Gastrocnemius medialis (tissue), 4 donors: Measurements from ENCODE around the gene OR6C70. TPM values are rescaled to one million over a fixed set of nuclear protein-coding genes. Genes with fewer than 3 reads are reported as not detected.

Source experiments
- ATAC-seq, 2 donors: fragments of 150-250 bp; one replicate each; pipeline ENCODE4 v1.9.1; 2016
- DNase-seq, 2 donors: peaks; one replicate each; pipeline ENCODE4 v3.0.0-alpha.2; 2019
- H3K27ac ChIP-seq, 4 donors: fragments of 200-600 bp; sonication (generic); 1 replicate in 1 of 4; 2 replicates in 3 of 4; pipeline ENCODE4 v1.5.1; 2016 to 2018; ENCODE audit warnings: mild to moderate bottlenecking in 2 of 4, moderate library complexity in 1 of 4
- H3K27me3 ChIP-seq, 3 donors: fragments of 200-600 bp; sonication (generic) in 2 of 3; 1 replicate in 1 of 3; 2 replicates in 2 of 3; pipeline versions ENCODE4 v1.5.1 to v1.6.0; 2016 to 2019; ENCODE audit warnings: mild to moderate bottlenecking in 1 of 3, moderate library complexity in 1 of 3
- H3K36me3 ChIP-seq, 2 donors: fragments of 200-600 bp; sonication (generic) in 1 of 2; one replicate each; pipeline ENCODE4 v1.5.1; 2017 to 2018
- H3K4me1 ChIP-seq, 2 donors: fragments of 200-600 bp; sonication (generic) in 1 of 2; one replicate each; pipeline ENCODE4 v1.5.1; 2016 to 2017; ENCODE audit warnings: mild to moderate bottlenecking in 2 of 2
- H3K4me3 ChIP-seq, 4 donors: fragments of 200-600 bp; sonication (generic) in 3 of 4; 1 replicate in 1 of 4; 2 replicates in 3 of 4; pipeline ENCODE4 v1.5.1; 2016 to 2019; ENCODE audit warnings: mild to moderate bottlenecking in 2 of 4
- H3K9me3 ChIP-seq, 3 donors: fragments of 200-600 bp; sonication (generic) in 2 of 3; 1 replicate in 1 of 3; 2 replicates in 2 of 3; pipeline ENCODE4 v1.5.1; 2016 to 2019
- CTCF ChIP-seq, 5 experiments: fragments of 450-650 bp in 3 of 5; fragments of 200-600 bp in 2 of 5; sonication (generic) in 2 of 5; IDR thresholded peaks in 4 of 5; conservative IDR thresholded peaks in 1 of 5; 1 replicate in 4 of 5; 2 replicates in 1 of 5; pipeline ENCODE4 v1.5.1; 2016 to 2019; ENCODE audit warnings: antibody characterized with exemption in 5 of 5, mild to moderate bottlenecking in 3 of 5, moderate library complexity in 3 of 5
- POLR2A ChIP-seq, 2 donors: fragments of 450-650 bp; IDR thresholded peaks; one replicate each; pipeline ENCODE4 v1.6.1; 2017; ENCODE audit warnings: antibody characterized with exemption in 2 of 2, mild to moderate bottlenecking in 2 of 2, moderate library complexity in 2 of 2
- in situ Hi-C, 4 donors: fragments of 200-750 bp; cut with MboI; loops; one replicate each; pipeline versions ENCODE4 v1.15.0 to v1.8.0; 2017; ENCODE audit warnings: low sequenced_read_pairs in 4 of 4
- intact Hi-C: fragments of 100-400 bp; cut with DNase I; formaldehyde crosslinking; loops from one replicate; pipeline ENCODE4 v1.15.1; 2023; ENCODE audit warnings: low total_unique reads
- total RNA-seq, 4 donors: library from RNA; depleted of rRNA; stranded (reverse); fragments of >200 nt; gene quantifications; one replicate each; pipeline versions ENCODE4 v1.1.0 to v1.2.3, GENCODE V29; 2016

The OR6C70 gene
- total RNA-seq, 4 donors from 2014 or later: not detected

GRCh38 chr12:55420307-55420962, 49.5 kb downstream of the OR6C70 start:
- Histone ChIP-seq H3K4me1 (no peaks in the 10 kb centered on the region), H3K27ac (no peak overlapping the region), H3K36me3 (no peaks in the 10 kb centered on the region), H3K4me3 (no peak overlapping the region), H3K27me3 (no peaks in the 10 kb centered on the region), H3K9me3 (no peaks in the 10 kb centered on the region)
- ATAC-seq: no peak
- DNase-seq: no peak
- intact Hi-C loops (no loop called here), in situ Hi-C loops (no loop called here)
- no peak for TF ChIP-seq POLR2A (IDR thresholded peaks at IDR 0.05)
- no peak for TF ChIP-seq CTCF (IDR thresholded peaks at IDR 0.05 in 4 of 5, conservative IDR thresholded peaks at IDR 0.05 in 1 of 5)

Other genes with a start within 250 kb of the OR6C70 start
- not detected for gene OR10A7, start 249.1 kb downstream of the OR6C70 start, total RNA-seq
- gene OR6C74, start 225.5 kb downstream of the OR6C70 start, total RNA-seq: not detected
- not detected for gene OR6C6, start 173.6 kb downstream of the OR6C70 start, total RNA-seq
- not detected for gene OR6C1, start 155.8 kb downstream of the OR6C70 start, total RNA-seq
- not detected for gene OR6C3, start 139.4 kb downstream of the OR6C70 start, total RNA-seq
- gene OR6C75, start 107.2 kb downstream of the OR6C70 start, total RNA-seq: not detected
- gene OR6C65, start 69.6 kb downstream of the OR6C70 start, total RNA-seq: not detected
- not detected for gene OR6C76, start 43.9 kb downstream of the OR6C70 start, total RNA-seq
- not detected for gene OR6C2, start 26.1 kb downstream of the OR6C70 start, total RNA-seq
- gene OR6C68, start 22.2 kb upstream of the OR6C70 start, total RNA-seq: not detected
- gene OR6C4, start 79.5 kb upstream of the OR6C70 start, total RNA-seq: not detected
- gene OR2AP1, start 102.3 kb upstream of the OR6C70 start, total RNA-seq: not detected
- not detected for gene OR10P1, start 166.8 kb upstream of the OR6C70 start, total RNA-seq
- gene ITGA7, start 237.8 kb upstream of the OR6C70 start, total RNA-seq: 100 to 1,000 TPM in 2 of 4 donors, 10 to 100 TPM in 2; 69.7 to 206 (median 92.0) TPM
- 100 to 1,000 TPM; 255 to 434 (median 300) TPM for gene BLOC1S1, start 245.9 kb upstream of the OR6C70 start, total RNA-seq